Activated CD4-positive, alpha-beta T cell treated with anti-CD3 and anti-CD28 coated beads, Interleukin-2, amount 50 U/mL, for 24 hours (primary cell): ENCODE measurements around the gene SOX18.

Experiments
- DNase-seq, 2 donors: peaks; one replicate each; pipeline ENCODE4 v3.0.0-alpha.2; 2020; ENCODE audit warnings: low read depth in 1 of 2, low spot score in 1 of 2

The SOX18 gene

GRCh38 chr20:64052987-64053840 is 3.8 kb upstream of the SOX18 start:
- DNase-seq: no peak

- no peak for DNase-seq
Measured at GRCh38 chr20:64052326-64052722, 2.9 kb upstream of the SOX18 start.

- no peak for DNase-seq
Measured at GRCh38 chr20:64051561-64052325, 2.3 kb upstream of the SOX18 start.

GRCh38 chr20:64051033-64051452 is 1.6 kb upstream of the SOX18 start:
- DNase-seq: no peak

GRCh38 chr20:64050261-64051032 is 1.0 kb upstream of the SOX18 start:
- DNase-seq: no peak

GRCh38 chr20:64049878-64050260 is 430 bp upstream of the SOX18 start:
- DNase-seq: no peak

GRCh38 chr20:64048402-64049044 is 916 bp downstream of the SOX18 start:
- DNase-seq: no peak

GRCh38 chr20:64047968-64048401 is 1.5 kb downstream of the SOX18 start:
- DNase-seq: no peak

- no peak for DNase-seq
Measured at GRCh38 chr20:64047046-64047389, 2.4 kb downstream of the SOX18 start.

GRCh38 chr20:64045346-64046011 is 4.0 kb downstream of the SOX18 start:
- no peak for DNase-seq

- no peak for DNase-seq
Measured at GRCh38 chr20:64044484-64045247, 4.8 kb downstream of the SOX18 start.

GRCh38 chr20:64043768-64044167 is 5.7 kb downstream of the SOX18 start:
- no peak for DNase-seq

- no peak for DNase-seq
Measured at GRCh38 chr20:64042054-64042781, 7.2 kb downstream of the SOX18 start.

- DNase-seq: no peak
Measured at GRCh38 chr20:64041781-64042053, 7.7 kb downstream of the SOX18 start.

- DNase-seq: no peak
Measured at GRCh38 chr20:64041040-64041780, 8.2 kb downstream of the SOX18 start.

GRCh38 chr20:64040231-64041039 is 9.0 kb downstream of the SOX18 start:
- DNase-seq: no peak

- DNase-seq: no peak
Measured at GRCh38 chr20:64039293-64040160, 9.9 kb downstream of the SOX18 start.
